ENCODE data around the gene FAM25C.
A peak's percentile ranks its signal among the peaks of the same experiment; 100 is the strongest.
"Not testable (repeated sequence)": the region's sequence is repeated elsewhere in the genome, so short reads cannot be mapped to it uniquely, and the experiment has no call there.

Gene FAM25C
- 0 reads per million in 2 donors for total RNA-seq

DNA sequence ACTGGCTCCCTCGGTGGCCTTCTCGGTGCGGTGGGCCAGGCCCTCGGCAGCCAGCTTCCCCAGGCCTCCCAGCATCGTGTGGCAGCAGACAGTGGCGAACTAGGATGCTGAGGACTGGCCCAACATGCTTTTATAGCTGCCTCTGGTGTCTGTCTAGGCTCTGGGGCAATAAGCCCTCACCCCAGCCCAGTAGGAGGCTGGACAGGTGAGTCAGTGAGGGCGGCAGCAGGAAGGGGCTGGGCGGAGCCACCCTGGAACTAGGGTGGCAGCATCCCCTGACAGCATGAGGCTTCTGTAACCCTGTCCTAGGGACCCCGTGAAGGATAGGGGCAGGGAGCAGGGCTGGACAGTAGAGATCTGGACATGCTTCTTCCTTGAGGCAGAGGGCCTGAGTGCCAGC, at the start of gene FAM25C:
TSS of gene FAM25C (minus strand) at position 101 of the 400 bp plus-strand sequence. CDS start at position 75, 26 bp downstream.
- DNase-seq: not testable (repeated sequence)

DNA sequence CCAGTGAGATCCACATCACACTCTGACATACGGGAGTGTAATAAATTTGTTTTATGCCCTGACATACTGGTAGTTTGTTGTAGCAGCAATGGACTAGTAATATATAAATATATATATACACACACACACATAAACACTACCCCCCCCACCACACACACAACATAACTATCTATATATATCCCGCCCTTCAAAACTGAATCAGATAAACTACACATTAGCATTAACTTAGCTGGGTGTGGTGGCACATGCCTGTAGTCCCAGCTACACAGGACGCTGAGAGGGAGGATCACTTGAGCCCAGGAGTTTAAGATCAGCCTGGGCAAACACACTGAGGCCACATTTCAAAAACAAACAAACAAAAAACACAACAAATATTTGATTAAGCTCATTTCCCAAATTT, 45.0 kb upstream of the FAM25C start:
- not testable (repeated sequence) for DNase-seq

- DNase-seq: not testable (repeated sequence)
Measured at GRCh38 chr10:48031390-48031789, 31.8 kb upstream of the FAM25C start.

- not testable (repeated sequence) for DNase-seq
Measured at GRCh38 chr10:48002306-48002705, 2.7 kb upstream of the FAM25C start.

DNA sequence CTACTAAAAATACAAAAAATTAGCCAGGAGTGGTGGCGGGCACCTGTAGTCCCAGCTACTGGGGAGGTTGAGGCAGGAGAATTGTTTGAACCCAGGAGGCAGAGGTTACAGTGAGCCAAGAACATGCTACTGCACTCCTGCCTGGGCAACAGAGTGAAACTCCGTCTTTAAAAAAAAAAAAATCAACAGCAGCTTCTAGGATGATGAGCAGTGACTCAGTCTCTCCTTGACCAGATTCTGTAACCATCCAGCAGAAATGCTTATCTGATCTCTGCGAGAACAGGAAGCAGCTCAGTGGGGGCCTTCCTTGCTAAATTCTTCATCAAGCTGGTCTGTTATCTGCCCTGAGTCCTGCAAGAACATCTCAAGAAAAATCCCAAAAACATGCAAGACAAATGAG, 5.5 kb downstream of the FAM25C start:
- peak in 1 of 5 experiments; percentile 39 for DNase-seq

GRCh38 chr10:47992560-47992959, 7.0 kb downstream of the FAM25C start:
- not testable (repeated sequence) for DNase-seq

- DNase-seq: not testable (repeated sequence)
Measured at GRCh38 chr10:47991706-47992105, 7.9 kb downstream of the FAM25C start.

DNA sequence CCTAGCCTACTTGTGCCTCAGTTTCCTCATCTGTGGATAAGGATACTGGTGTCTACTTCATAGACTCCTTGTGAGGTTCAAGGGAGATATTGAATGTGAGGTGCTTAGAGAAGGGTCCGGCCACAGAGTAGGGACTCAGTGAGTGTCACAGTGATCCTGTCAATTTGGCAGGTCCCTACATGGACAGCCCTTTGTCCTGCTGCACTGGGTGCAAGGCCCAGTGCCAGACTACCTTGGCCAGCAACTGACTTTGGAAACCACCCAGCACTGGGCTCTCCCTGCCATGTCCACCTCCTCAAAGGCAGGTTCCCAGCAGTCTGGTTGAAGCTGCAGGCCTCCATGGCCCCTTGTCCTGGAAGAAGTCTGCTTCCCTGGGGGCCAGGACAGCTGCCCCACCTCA, 9.5 kb downstream of the FAM25C start:
- not testable (repeated sequence) for DNase-seq

DNA sequence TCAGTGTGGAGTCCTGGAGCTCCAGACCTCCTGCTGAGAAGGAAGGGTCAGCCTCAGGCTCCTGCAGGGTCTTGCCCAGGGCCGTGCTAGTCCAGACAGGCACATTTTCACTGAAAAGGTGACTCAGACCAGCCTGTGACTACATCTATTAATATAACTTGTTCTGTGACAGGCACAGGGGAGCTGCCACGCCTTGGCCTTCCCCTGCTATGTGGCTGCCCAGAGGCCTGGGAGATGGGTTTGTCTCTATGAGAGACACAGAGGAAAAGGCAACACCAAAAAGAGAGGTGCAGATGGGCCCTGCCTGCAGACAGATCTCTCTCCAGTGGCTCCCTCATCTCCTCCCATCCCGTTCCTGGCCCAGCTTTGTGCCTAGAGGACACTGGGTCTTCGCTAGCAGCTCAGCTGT, 10.0 kb downstream of the FAM25C start:
- not testable (repeated sequence) for DNase-seq

- DNase-seq: not testable (repeated sequence)
Measured at GRCh38 chr10:47988718-47989541, 10.7 kb downstream of the FAM25C start.

DNA sequence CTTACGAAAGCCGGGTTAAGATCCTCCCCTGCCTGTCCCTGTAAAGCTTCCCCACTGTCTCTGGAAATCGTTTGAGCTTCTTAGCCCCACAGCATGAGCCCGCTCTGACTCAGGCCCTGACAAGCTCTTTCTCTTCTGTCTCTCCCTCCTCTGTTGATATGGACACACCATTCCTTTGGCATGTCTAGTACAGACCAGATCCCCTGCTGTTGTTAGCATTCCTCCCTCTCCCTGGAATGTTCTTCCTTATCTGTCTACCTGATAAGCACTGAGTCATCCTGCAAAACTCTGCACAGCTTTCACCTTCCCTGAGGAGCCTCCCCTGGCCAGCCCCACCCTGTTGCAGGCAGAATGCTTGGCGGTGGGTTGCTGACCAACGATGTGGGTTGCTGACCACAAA, 11.6 kb downstream of the FAM25C start:
- DNase-seq: not testable (repeated sequence)

DNA sequence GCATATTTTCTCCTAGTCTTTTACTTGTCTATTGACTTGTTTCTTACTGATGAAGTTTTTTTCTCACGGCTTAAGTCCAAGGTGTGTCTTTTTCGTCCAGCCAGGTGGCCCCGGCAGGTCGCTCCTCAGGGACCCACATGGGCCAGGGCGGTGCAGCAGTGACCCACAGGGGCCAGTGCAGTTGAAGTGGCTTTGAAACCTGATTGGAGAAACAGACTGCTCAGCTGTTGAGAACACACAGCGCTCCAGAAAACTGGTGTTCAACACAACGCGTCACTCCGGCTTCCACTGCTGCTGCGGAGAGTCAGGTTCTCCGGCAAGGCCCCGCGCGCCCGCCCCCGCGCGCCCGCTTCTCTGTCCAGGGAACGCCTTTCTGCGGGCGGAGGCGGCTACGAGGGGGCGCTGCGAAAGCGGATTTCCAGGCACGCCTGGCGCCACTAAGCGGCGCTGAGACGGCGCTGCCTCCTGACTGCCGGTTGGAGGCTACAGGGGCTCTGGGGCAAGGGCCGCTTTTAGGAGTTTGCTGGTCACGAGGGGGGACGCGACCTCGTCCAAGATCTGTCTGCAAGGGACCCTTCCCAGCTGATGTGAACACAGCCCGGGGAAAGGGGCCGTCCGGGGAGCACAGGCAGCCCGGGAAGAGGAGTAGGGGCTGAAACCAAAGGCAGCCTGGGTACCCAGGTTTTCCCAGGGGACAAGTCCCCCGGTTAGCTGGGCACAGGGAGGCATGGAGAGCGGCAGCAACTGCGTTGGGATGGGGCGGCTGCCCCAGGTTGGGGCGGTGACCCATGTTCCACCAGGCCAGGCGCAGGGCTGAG, 13.0 kb downstream of the FAM25C start:
- not testable (repeated sequence) for DNase-seq

DNA sequence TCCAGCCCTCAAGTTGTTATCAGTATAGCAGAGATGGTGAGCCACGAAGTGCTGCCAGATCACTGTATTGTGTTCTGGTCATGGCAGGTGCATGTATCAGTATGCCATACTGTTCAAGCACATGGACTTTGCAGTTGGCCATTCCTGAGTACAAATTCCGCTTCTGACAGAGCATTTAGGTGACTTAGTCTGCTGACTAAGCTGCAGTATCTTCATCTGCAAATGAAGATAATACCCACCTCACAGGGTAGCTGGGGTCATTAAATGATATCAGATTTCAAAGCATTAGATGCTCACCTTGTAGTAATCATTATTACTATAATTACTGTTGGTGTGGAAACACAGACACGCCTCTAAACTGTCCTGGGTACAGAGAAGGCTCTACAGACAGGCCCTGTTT, 24.2 kb downstream of the FAM25C start:
- DNase-seq: not testable (repeated sequence)

DNA sequence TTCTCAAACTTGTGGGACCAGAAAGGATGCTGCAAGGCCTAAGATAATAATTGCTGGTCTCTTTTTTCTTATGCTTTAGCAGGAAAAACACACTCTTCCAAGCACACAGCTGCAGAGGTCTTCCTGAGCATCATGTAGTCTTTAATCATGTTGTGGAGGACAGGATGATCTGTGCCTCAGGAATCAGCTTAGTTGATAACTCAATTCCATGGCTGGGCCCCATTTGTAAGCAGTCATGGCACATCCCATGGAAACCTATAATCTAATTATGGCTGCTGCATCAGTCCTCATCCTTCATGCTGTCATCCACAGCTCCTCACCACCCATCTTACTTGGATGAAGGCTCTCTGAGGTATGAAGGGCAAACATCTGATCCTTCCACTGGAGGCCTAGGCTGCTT, 26.5 kb downstream of the FAM25C start:
- DNase-seq: not testable (repeated sequence)

- not testable (repeated sequence) for DNase-seq
Measured at GRCh38 chr10:47972077-47972476, 27.5 kb downstream of the FAM25C start.

GRCh38 chr10:47971598-47971997, 28.0 kb downstream of the FAM25C start:
- not testable (repeated sequence) for DNase-seq

GRCh38 chr10:47970047-47970446, 29.5 kb downstream of the FAM25C start:
- DNase-seq: not testable (repeated sequence)

GRCh38 chr10:47968988-47969387, 30.6 kb downstream of the FAM25C start:
- not testable (repeated sequence) for DNase-seq

DNA sequence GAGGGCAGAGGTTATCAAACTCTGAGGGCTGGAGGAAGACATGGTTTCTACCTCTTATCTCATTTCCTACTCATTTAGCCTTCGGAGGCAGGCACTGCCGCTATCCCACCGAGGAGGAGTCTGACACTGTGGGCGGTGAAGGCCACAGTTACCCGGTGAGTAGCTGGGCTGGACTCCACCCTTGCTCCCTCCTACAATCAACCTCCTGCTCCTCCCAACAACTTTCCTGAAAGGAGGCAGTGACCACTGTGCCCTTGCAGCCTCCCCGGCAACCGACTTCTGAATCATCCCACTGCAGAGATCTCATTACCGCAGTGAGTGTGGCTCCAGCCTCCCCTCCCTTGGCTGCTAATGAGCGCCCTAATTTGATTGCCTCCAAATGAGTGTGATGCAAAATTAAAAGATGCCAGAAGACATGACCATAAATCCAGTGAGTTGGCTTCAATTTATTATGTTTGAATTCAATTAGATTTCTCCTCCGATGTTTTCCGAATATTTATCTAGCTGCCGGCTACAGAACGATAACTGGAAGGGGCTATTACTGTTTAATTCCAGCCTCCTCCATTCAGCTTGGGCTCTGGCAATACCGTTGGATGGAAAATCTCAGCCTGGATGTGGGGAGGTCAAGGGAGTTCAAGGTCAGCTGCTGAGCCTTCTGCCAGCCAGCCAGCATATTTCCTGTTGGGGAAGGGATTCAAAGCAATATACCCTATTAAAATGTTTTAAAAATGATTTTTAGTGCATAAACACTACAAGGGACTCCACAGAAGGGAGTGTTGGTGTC, 35.1 kb downstream of the FAM25C start:
- not testable (repeated sequence) for DNase-seq

- DNase-seq: not testable (repeated sequence)
Measured at GRCh38 chr10:47962785-47963184, 36.8 kb downstream of the FAM25C start.

DNA sequence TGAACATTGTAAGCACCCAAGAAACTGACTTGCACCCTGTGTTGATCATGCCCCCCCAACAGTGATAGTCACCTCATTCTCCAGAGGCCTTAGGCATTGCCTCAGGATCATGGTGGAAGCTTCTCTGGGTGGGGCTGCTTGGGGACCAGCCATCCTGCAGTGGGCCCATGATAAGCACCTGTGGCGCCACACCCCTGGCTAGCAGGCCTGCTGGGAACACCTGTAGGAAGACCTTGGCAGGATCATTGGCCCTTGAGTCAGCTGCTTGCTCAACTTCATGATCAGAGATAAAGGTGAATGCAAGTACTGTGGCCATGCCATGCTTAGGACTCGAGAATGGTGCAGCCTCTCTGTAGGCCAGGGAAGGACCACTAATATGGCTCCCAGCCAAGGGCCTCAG, 38.9 kb downstream of the FAM25C start:
- DNase-seq: not testable (repeated sequence)

DNA sequence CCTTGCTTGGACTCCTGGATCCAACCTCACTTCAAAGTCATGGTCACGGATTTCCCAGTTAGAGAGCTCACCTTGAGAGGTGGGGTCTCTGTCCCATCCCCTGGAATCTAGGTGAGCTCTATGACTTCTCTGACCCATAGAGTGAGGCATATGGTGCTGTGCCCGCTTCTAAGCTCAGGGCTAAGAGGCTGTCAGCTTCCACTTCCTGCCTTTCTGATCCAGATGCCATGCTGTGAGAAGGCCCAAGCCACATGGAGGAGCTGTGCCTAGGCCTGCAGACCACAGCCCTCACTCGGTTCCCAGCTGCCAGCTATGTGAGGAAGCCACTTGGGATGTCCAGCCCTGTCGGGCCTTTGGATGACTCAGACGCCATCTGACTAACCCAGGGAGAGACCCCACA, 39.9 kb downstream of the FAM25C start:
- not testable (repeated sequence) for DNase-seq

- not testable (repeated sequence) for DNase-seq
Measured at GRCh38 chr10:47957158-47957557, 42.4 kb downstream of the FAM25C start.
